Endothelial cell of umbilical vein (primary cell): ENCODE data around the gene NADSYN1.

Experiments
- CTCF ChIP-seq, 2 donors: IDR thresholded peaks; 1 replicate in 1 of 2; 2 replicates in 1 of 2; pipeline ENCODE4 v1.5.1; 2011; ENCODE audit warnings: low read length in 2 of 2, mild to moderate bottlenecking in 2 of 2, moderate library complexity in 2 of 2, control low read depth in 1 of 2, inconsistent platforms in 1 of 2, low read depth in 1 of 2; ENCODE audit not compliant: insufficient read depth in 1 of 2; ENCODE audit errors: extremely low read depth in 1 of 2
- EZH2 ChIP-seq: IDR thresholded peaks from 2 replicates; pipeline ENCODE4 v1.6.1; 2012; ENCODE audit warnings: borderline replicate concordance, low read depth, mild to moderate bottlenecking, moderate library complexity, low read length, inconsistent platforms; ENCODE audit not compliant: severe bottlenecking
- GATA2 ChIP-seq: IDR thresholded peaks from 2 replicates; pipeline ENCODE4 v1.7.0; 2011; ENCODE audit warnings: low read depth, mild to moderate bottlenecking, moderate library complexity, mixed read lengths, low read length; ENCODE audit not compliant: insufficient read length, insufficient read depth
- POLR2A ChIP-seq: IDR thresholded peaks from 2 replicates; pipeline ENCODE4 v1.6.1; 2012; ENCODE audit warnings: low read depth, mild to moderate bottlenecking, control low read depth, low read length
- POLR2AphosphoS5 ChIP-seq: IDR thresholded peaks from 2 replicates; pipeline ENCODE4 v1.6.1; 2012; ENCODE audit warnings: low read depth, mild to moderate bottlenecking, control low read depth, low read length, moderate library complexity; ENCODE audit not compliant: insufficient read depth
- TF ChIP-seq, protein P1 (sequence below): IDR thresholded peaks from 2 replicates; pipeline ENCODE4 v1.6.1; 2011; ENCODE audit not compliant: insufficient read depth, insufficient read length

- TF ChIP-seq POLR2A: no peak
- no peak for TF ChIP-seq POLR2AphosphoS5
- no peak for TF ChIP-seq CTCF (IDR thresholded peaks at IDR 0.05; ENCODE audit: extremely low read depth in 1 of 2, insufficient read depth in 1 of 2, low read depth in 1 of 2, low read length in 2 of 2)
- TF ChIP-seq, protein P1, sequence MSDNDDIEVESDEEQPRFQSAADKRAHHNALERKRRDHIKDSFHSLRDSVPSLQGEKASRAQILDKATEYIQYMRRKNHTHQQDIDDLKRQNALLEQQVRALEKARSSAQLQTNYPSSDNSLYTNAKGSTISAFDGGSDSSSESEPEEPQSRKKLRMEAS: no peak
- no peak for TF ChIP-seq EZH2
- no peak for TF ChIP-seq GATA2
These were observed 1.6 kb downstream of the NADSYN1 start for GRCh38 chr11:71454470-71455113.
